Measurements from ENCODE around the gene GPR157. TPM values are rescaled to one million over a fixed set of nuclear protein-coding genes. Genes with fewer than 3 reads are reported as not detected.

GPR157 gene
- total RNA-seq, 1 donor from 2014 or later = 7.1 TPM

- no peak for TF ChIP-seq CTCF (IDR thresholded peaks at IDR 0.05)
- no peak for DNase-seq (ENCODE audit: low spot score in 2 of 2)
- Histone ChIP-seq H3K4me1 (no peaks in the 10 kb centered on the region), H3K9me3 (no peaks in the 10 kb centered on the region), H3K36me3 (peaks cover 13 to 25% of the 10 kb centered on the region in 2 donors), H3K27ac (no peak overlapping the region), H3K4me3 (no peak overlapping the region), H3K27me3 (no peaks in the 10 kb centered on the region)
- intact Hi-C loops (cut with DNase I) = no loop called here
Observed at GRCh38 chr1:9105336-9105867, 23.5 kb downstream of the GPR157 start.

GRCh38 chr1:9101510-9102146 is 27.3 kb downstream of the GPR157 start:
- intact Hi-C loops (cut with DNase I) = loop anchor here (5.0 kb wide), 1 partner anchor 94 kb away; no protein-coding TSS in a partner anchor

GRCh38 chr1:9100471-9101043 is 28.3 kb downstream of the GPR157 start:
- no peaks in the 10 kb centered on the region for H3K27me3 ChIP-seq
- H3K27ac ChIP-seq = no peak overlapping the region
- DNase-seq (ENCODE audit: low spot score in 2 of 2) = no peak
- H3K4me1 ChIP-seq = no peaks in the 10 kb centered on the region
- no peak for TF ChIP-seq CTCF (IDR thresholded peaks at IDR 0.05)
- no peaks in the 10 kb centered on the region for H3K9me3 ChIP-seq
- H3K4me3 ChIP-seq = no peak overlapping the region
- intact Hi-C loops (cut with DNase I) = loop anchor here (5.0 kb wide), 1 partner anchor 93 kb away; no protein-coding TSS in a partner anchor
- H3K36me3 ChIP-seq = peaks cover 10 to 21% of the 10 kb centered on the region in 2 donors

More at GRCh38 chr1:9101510-9102146, 27.3 kb downstream of the GPR157 start:
- no peaks in the 10 kb centered on the region for H3K4me1 ChIP-seq
- H3K27ac ChIP-seq = no peak overlapping the region
- DNase-seq (ENCODE audit: low spot score in 2 of 2) = no peak
- H3K4me3 ChIP-seq = no peak overlapping the region
- peak in 2 of 3 experiments; percentile 33 to 52 for TF ChIP-seq CTCF (IDR thresholded peaks at IDR 0.05)
- no peaks in the 10 kb centered on the region for H3K27me3 ChIP-seq
- H3K36me3 ChIP-seq = peaks cover 10 to 21% of the 10 kb centered on the region in 2 donors
- no peaks in the 10 kb centered on the region for H3K9me3 ChIP-seq

GRCh38 chr1:9099555-9099954 is 29.3 kb downstream of the GPR157 start:
- Histone ChIP-seq H3K27ac (no peak overlapping the region), H3K4me3 (no peak overlapping the region), H3K27me3 (no peaks in the 10 kb centered on the region), H3K36me3 (peaks cover 8 to 21% of the 10 kb centered on the region in 2 donors), H3K9me3 (no peaks in the 10 kb centered on the region), H3K4me1 (no peaks in the 10 kb centered on the region)
- DNase-seq (ENCODE audit: low spot score in 2 of 2) = no peak
- intact Hi-C loops (cut with DNase I) = no loop called here
- no peak for TF ChIP-seq CTCF (IDR thresholded peaks at IDR 0.05)

GRCh38 chr1:9097947-9098705 is 30.8 kb downstream of the GPR157 start:
- H3K4me1 ChIP-seq = no peaks in the 10 kb centered on the region
- H3K36me3 ChIP-seq = peaks cover 0 to 7% of the 10 kb centered on the region in 2 donors
- H3K9me3 ChIP-seq = no peaks in the 10 kb centered on the region
- intact Hi-C loops (cut with DNase I) = no loop called here
- TF ChIP-seq CTCF (IDR thresholded peaks at IDR 0.05) = no peak
- H3K4me3 ChIP-seq = no peak overlapping the region
- no peak overlapping the region for H3K27ac ChIP-seq
- no peak for DNase-seq (ENCODE audit: low spot score in 2 of 2)
- no peaks in the 10 kb centered on the region for H3K27me3 ChIP-seq

Measured in ascending aorta (tissue), 2 donors.